CD4-positive, alpha-beta T cell treated with Interleukin-4 for 1 hour (primary cell): Measurements from ENCODE around the gene BTNL9.
"Not testable (repeated sequence)": the region's sequence is repeated elsewhere in the genome, so short reads cannot be mapped to it uniquely, and the experiment has no call there.

Source experiments
- DNase-seq, 2 donors: peaks; one replicate each; pipeline ENCODE4 v3.0.0-alpha.2; 2020 to 2022

BTNL9 gene

GRCh38 chr5:181062631-181063030 is 22.6 kb downstream of the BTNL9 start:
- no peak for DNase-seq

GRCh38 chr5:181063514-181063913 is 23.4 kb downstream of the BTNL9 start:
- DNase-seq, result no peak

- no peak for DNase-seq
These were observed 24.9 kb downstream of the BTNL9 start for GRCh38 chr5:181064987-181065386.

GRCh38 chr5:181069767-181070491 is 29.9 kb downstream of the BTNL9 start:
- no peak for DNase-seq

- no peak for DNase-seq
These were observed 30.5 kb downstream of the BTNL9 start for GRCh38 chr5:181070523-181070922.

- no peak for DNase-seq
These were observed 31.2 kb downstream of the BTNL9 start for GRCh38 chr5:181071257-181071656.

GRCh38 chr5:181076920-181077319 is 36.9 kb downstream of the BTNL9 start:
- no peak for DNase-seq

GRCh38 chr5:181081989-181082388 is 41.9 kb downstream of the BTNL9 start:
- no peak for DNase-seq

- DNase-seq, result no peak
These were observed 44.6 kb downstream of the BTNL9 start for GRCh38 chr5:181084621-181085195.

- DNase-seq, result no peak
These were observed 46.2 kb downstream of the BTNL9 start for GRCh38 chr5:181086026-181086883.

- no peak for DNase-seq
These were observed 46.8 kb downstream of the BTNL9 start for GRCh38 chr5:181086884-181087205.

GRCh38 chr5:181087309-181087708 is 47.2 kb downstream of the BTNL9 start:
- no peak for DNase-seq

- DNase-seq, result no peak
These were observed 48.2 kb downstream of the BTNL9 start for GRCh38 chr5:181088289-181088688.

GRCh38 chr5:181092428-181092827 is 52.4 kb downstream of the BTNL9 start:
- no peak for DNase-seq

- DNase-seq, result not testable (repeated sequence)
These were observed 55.1 kb downstream of the BTNL9 start for GRCh38 chr5:181095162-181095561.

GRCh38 chr5:181096721-181097382 is 56.8 kb downstream of the BTNL9 start:
- not testable (repeated sequence) for DNase-seq

GRCh38 chr5:181097383-181097753 is 57.3 kb downstream of the BTNL9 start:
- not testable (repeated sequence) for DNase-seq

GRCh38 chr5:181097759-181098491 is 57.9 kb downstream of the BTNL9 start:
- not testable (repeated sequence) for DNase-seq

GRCh38 chr5:181098762-181099601 is 58.9 kb downstream of the BTNL9 start:
- no peak for DNase-seq

GRCh38 chr5:181099602-181100086 is 59.6 kb downstream of the BTNL9 start:
- no peak for DNase-seq

- no peak for DNase-seq
These were observed 60.2 kb downstream of the BTNL9 start for GRCh38 chr5:181100121-181100875.
